Activated CD8-positive, alpha-beta T cell treated with anti-CD3 and anti-CD28 coated beads, Interleukin-2, amount 10 ng/mL, durations not matched to agents 7 days and 5 days (primary cell): ENCODE measurements around the gene NFAM1. TPM values are rescaled to one million over a fixed set of nuclear protein-coding genes. Genes with fewer than 3 reads are reported as not detected.

Experiments
- ATAC-seq: fragments of 150-1000 bp; cut with Tn5 transposase; one replicate; pipeline ENCODE4 v1.10.0; 2021; ENCODE audit warnings: moderate library complexity
- CTCF ChIA-PET: fragments of 350-600 bp; sonication (Branson Sonifier 250); formaldehyde crosslinking; loops from one replicate; lab custom pipeline; 2021; ENCODE audit warnings: antibody characterized with exemption; lab: Charles Lee
- POLR2A ChIA-PET: fragments of 350-600 bp; sonication (Branson Sonifier 250); formaldehyde crosslinking; loops from one replicate; lab custom pipeline; 2021; ENCODE audit warnings: antibody characterized with exemption; lab: Charles Lee
- DNase-seq: peaks from one replicate; pipeline ENCODE4 v3.0.0-alpha.2; 2020
- H3K27ac Mint-ChIP-seq: one replicate; pipeline ENCODE4 v1.8.0; 2021; ENCODE audit warnings: mild to moderate bottlenecking, mixed read lengths
- H3K27me3 Mint-ChIP-seq: one replicate; pipeline ENCODE4 v1.8.0; 2021; ENCODE audit warnings: low read depth, mixed read lengths
- H3K36me3 Mint-ChIP-seq: one replicate; pipeline ENCODE4 v1.8.0; 2021; ENCODE audit warnings: low read depth, mixed read lengths
- H3K4me1 Mint-ChIP-seq: one replicate; pipeline ENCODE4 v1.8.0; 2021; ENCODE audit warnings: low read depth, mixed read lengths
- H3K4me3 Mint-ChIP-seq: one replicate; pipeline ENCODE4 v1.8.0; 2021; ENCODE audit warnings: mild to moderate bottlenecking, mixed read lengths
- H3K9me3 Mint-ChIP-seq: one replicate; pipeline ENCODE4 v1.8.0; 2022; ENCODE audit warnings: mixed read lengths; ENCODE audit not compliant: insufficient read depth
- total RNA-seq, 2 experiments: library from RNA; stranded (reverse); gene quantifications; one replicate each; pipeline ENCODE4 v1.2.3, GENCODE V29; 2021

The NFAM1 gene
- total RNA-seq, 2 experiments from 2014 or later = 0.05 TPM; not detected in 1

DNA sequence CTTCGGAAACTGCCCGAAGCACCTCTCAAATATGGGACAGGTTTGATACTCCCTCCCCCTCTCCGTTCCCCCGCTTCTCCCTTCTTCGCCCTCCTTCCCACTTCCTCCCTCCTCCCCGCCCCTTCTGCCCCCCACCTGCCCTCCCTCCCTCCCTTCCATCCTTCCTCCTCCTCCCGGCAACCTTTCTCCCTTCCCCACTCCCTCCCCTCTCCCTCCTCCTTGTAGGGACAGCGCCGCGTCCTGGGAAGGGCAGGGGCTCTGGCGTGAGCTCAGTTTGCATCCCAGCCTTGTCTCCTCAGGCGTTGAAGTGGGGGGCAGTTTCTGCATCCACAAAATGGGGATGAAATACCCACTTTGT lies 6.1 kb upstream of the NFAM1 start:
- Mint-ChIP-seq H3K27ac (peak overlapping the region; percentile 27), H3K9me3 (no peaks in the 10 kb centered on the region), H3K4me1 (peaks cover 36% of the 10 kb centered on the region), H3K36me3 (no peaks in the 10 kb centered on the region), H3K27me3 (peaks cover 2% of the 10 kb centered on the region), H3K4me3 (peak overlapping the region; percentile 76)
- ChIA-PET POLR2A (interaction anchor here (0.6 kb wide), 1 partner anchor 272 kb away, joined by 3 read pairs; no protein-coding TSS in a partner anchor), CTCF (interaction anchor here (0.6 to 6.5 kb wide), 16 partner anchors 11 to 472 kb away, joined by 3 to 67 read pairs (median 4); partner anchors contain the start of gene NDUFA6)
- DNase-seq (no peak), ATAC-seq (no peak)

DNA sequence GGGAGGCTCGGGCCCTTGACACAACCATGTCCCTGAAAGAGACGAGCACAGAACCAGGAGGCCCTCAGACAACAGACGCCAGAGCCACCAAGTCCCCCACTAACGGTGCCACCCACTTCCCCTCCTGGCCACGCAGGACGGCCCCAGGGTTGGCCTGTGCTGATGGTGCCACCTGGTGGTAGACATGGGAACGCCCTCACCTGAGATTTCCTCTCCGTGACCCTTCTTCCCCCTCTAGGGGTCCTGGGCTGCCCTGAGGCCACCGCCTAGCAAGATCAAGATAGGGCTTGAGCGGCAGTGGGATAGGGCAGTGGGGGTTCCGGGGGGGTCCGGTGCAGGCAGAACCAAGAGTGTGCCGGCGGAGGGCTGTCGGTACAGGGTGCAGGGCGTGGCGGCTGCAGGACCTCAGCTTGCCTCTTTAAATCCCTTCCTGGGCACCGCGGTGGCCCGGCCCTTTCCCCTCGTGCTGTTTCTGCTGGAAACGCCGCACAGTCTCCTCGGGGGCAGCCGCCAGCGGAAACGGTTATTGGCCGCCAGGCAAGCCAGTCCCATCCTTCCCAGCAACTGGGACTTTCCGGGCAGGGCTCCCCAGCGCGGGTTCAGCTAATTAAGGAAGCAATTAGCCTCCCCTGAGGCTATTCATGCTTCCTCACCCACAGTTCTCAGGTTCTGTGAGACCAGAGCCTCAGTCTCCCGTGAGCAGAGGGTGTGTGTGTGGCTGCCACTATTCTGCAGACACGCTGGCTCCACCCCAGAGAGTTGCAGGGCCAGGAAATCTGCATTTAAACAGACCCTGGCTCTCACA lies 5.5 kb upstream of the NFAM1 start:
- peak; percentile 89 for DNase-seq
- peak overlapping the region; percentile 76 for H3K4me3 Mint-ChIP-seq

DNA sequence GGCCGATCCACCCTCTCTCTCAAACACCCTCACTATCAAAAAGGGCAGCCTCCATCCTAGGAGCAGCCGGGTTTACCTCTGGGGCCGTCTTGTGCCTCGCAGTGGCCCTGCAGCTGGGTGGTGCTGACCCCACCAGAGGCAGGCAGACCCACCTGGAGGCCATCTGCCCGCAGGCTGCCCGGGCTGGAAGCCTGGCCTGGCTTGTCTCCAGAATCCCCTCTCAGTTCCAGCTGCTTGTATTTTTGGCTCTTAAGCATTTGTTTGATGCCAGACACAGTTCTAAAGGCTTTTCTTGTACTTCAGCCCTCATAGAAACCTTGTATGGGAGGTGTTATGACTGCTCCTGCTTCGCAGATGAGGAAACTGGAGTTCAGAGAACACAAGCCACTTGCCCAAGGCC lies 4.2 kb upstream of the NFAM1 start:
- no peaks in the 10 kb centered on the region for H3K9me3 Mint-ChIP-seq
- H3K36me3 Mint-ChIP-seq = no peaks in the 10 kb centered on the region
- ATAC-seq (no peak), DNase-seq (no peak)
- peaks cover 34% of the 10 kb centered on the region for H3K4me1 Mint-ChIP-seq
- no peak overlapping the region for H3K27ac Mint-ChIP-seq
- no peak overlapping the region for H3K4me3 Mint-ChIP-seq
- peaks cover 4% of the 10 kb centered on the region for H3K27me3 Mint-ChIP-seq
- ChIA-PET POLR2A (no interaction called here), CTCF (interaction anchor here (0.7 to 6.5 kb wide), 6 partner anchors 9 to 1135 kb away, joined by 3 to 67 read pairs (median 5); partner anchors contain the start of genes NDUFA6 and ZC3H7B)

More for the DNA sequence above, 5.5 kb upstream of the NFAM1 start:
- H3K4me1 Mint-ChIP-seq = peaks cover 34% of the 10 kb centered on the region
- ATAC-seq = peak; percentile 96
- CTCF ChIA-PET = interaction anchor here (0.6 to 6.5 kb wide), 17 partner anchors 12 to 1137 kb away, joined by 3 to 67 read pairs (median 4); partner anchors contain the start of genes NDUFA6 and ZC3H7B
- peak overlapping the region; percentile 74 for H3K27ac Mint-ChIP-seq
- H3K27me3 Mint-ChIP-seq = peaks cover 4% of the 10 kb centered on the region
- no peaks in the 10 kb centered on the region for H3K36me3 Mint-ChIP-seq
- no peaks in the 10 kb centered on the region for H3K9me3 Mint-ChIP-seq
- POLR2A ChIA-PET = interaction anchor here (0.7 kb wide), 1 partner anchor 346 kb away, joined by 3 read pairs; no protein-coding TSS in a partner anchor

DNA sequence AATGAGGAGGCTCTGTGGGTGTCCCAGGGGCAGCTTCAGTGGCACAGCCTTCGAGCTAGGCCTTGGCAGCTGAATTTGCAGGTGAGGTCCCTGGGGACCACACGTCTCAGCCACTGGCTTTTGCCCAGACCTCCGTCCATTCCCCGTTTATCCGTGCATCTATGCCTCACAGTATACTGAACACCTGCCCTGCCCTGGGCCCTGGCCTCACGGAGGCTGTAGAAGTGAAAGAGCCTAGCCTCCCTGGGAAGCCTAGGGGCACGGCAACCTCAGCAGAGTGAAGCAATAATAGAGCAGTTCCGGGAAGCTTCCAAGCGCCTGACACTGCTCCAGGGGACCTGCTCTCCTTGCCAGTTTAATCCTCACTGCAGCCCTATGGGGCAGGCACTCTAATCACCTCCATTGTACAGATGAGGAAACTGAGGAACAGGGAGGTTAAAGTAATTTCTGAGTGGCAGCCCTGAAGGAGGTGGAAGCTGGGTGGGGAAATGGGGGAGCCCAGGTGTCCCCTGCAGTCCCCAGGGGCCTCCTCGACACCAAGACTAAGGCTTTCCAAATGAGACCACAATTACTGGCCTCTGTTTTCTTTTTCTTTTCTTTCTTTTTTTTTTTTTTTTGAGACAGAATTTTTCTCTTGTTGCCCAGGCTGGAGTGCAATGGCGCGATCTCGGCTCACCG lies 2.7 kb upstream of the NFAM1 start:
- DNase-seq (no peak), ATAC-seq (no peak)
- Mint-ChIP-seq H3K27me3 (peaks cover 4% of the 10 kb centered on the region), H3K36me3 (no peaks in the 10 kb centered on the region), H3K4me1 (peaks cover 30% of the 10 kb centered on the region), H3K9me3 (no peaks in the 10 kb centered on the region), H3K27ac (no peak overlapping the region), H3K4me3 (no peak overlapping the region)
- POLR2A ChIA-PET = no interaction called here
- CTCF ChIA-PET = interaction anchor here (1.1 to 6.5 kb wide), 2 partner anchors 265 to 402 kb away, joined by 3 to 67 read pairs; no protein-coding TSS in a partner anchor

DNA sequence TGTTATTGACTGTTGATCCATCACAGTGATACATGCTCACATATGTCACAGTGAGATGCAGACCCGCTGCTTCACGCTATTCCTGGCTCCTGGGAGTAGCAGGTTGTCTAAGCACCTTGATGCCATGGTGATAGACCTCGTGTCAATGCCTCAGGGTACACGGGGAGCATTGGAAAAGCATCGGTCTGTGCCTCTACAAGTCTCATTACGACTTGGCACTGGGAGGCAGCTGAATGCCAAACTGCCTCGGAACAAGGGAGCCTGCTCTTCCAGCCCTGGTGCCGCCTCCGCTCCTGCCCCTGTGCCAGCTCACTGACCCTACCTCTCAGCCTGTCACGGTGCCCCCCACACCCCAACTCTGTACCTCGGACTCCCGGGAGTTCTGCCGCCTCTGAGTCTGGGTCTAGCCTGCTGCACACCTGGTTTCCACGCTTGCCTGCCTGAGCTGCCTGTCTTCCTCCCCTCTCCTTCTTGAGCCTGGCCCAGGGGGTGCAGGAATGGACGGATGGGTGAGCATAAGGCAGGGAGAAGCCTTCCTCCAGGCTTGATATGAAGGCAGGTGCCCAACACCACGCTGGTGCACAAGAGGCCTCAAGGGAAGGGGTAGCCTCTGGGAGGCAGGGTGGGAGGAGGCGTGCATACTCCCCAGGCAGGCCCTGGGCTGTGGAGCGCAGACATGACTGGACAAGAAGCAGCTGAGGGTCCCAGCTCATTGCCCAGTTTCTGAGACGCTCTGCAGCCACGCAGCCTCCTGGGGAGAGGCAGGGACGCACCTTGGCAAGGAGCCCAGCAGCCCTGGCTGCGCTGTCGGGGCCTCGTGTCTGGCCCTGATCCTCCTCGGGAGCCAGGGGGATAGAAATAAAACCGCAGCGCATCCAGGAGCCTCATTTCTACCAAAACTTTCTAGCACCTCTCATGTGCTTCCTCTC lies 1.8 kb upstream of the NFAM1 start:
- H3K36me3 Mint-ChIP-seq = no peaks in the 10 kb centered on the region
- ChIA-PET POLR2A (no interaction called here), CTCF (interaction anchor here (0.8 to 6.5 kb wide), 3 partner anchors 10 to 264 kb away, joined by 3 to 67 read pairs (median 5); no protein-coding TSS in a partner anchor)
- no peak for DNase-seq
- H3K27me3 Mint-ChIP-seq = peaks cover 4% of the 10 kb centered on the region
- ATAC-seq = no peak
- no peak overlapping the region for H3K4me3 Mint-ChIP-seq
- no peak overlapping the region for H3K27ac Mint-ChIP-seq
- peaks cover 21% of the 10 kb centered on the region for H3K4me1 Mint-ChIP-seq
- no peaks in the 10 kb centered on the region for H3K9me3 Mint-ChIP-seq

DNA sequence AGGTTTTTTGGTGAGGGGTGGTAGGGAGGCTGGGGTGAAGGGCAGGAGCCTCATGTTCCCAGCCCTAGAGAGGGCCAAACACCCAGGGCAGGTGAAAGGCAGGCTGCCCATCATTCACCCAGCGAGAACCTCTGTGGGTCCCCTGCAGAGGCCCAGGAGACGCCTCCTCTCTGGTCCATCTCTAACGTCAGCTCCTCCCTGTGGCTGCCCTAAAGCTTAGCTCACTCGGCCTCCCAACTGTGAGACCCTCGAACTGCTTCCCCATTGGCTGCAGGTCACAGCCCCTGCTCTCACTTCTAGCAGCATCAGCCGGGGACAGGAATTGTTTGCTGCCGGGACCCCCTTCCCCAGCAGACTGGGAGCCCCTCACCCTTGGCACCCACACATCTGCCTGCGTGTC lies 615 bp upstream of the NFAM1 start:
- ATAC-seq (no peak), DNase-seq (no peak)
- CTCF ChIA-PET = interaction anchor here (1.9 kb wide), 1 partner anchor 11 kb away, joined by 5 read pairs; no protein-coding TSS in a partner anchor
- Mint-ChIP-seq H3K27ac (no peak overlapping the region), H3K4me1 (peaks cover 12% of the 10 kb centered on the region), H3K36me3 (no peaks in the 10 kb centered on the region), H3K4me3 (no peak overlapping the region), H3K27me3 (peaks cover 4% of the 10 kb centered on the region), H3K9me3 (no peaks in the 10 kb centered on the region)
- POLR2A ChIA-PET = no interaction called here

DNA sequence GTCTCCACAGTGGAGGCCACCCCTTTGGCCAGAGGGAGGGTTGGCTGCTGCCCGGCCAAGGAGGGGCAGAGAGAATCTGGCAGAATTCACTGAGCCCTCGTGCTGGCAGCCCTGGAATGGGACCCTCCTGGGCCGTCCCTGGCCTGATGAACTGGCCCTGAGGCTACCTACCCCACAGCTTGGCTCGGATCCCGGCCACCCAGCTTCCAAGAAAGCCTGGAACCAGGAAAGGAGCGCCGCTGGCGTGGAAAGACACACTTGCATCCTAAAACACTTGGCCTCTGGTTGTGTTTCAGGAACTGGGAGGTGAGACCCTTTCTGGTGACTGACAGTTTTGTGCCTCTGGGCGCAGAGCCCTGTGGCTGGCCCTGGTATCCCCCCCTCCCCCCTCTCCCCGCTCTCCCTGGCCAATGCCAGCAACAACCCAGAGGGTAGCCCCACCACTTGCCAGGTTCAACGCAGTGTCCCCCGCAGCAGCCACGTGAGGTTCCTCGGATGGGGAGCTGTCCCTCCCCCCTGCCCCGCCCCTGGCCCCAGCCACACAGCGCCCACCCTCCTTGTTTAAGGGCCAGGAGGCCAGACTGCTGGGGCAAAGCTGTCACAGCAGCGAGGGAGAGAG lies 693 bp downstream of the NFAM1 start:
- ChIA-PET CTCF (interaction anchor here (0.6 kb wide), 1 partner anchor 22 kb away, joined by 3 read pairs; no protein-coding TSS in a partner anchor), POLR2A (no interaction called here)
- ATAC-seq (no peak), DNase-seq (no peak)
- Mint-ChIP-seq H3K4me1 (peaks cover 1% of the 10 kb centered on the region), H3K27me3 (peaks cover 4% of the 10 kb centered on the region), H3K27ac (no peak overlapping the region), H3K9me3 (no peaks in the 10 kb centered on the region), H3K4me3 (no peak overlapping the region), H3K36me3 (no peaks in the 10 kb centered on the region)

DNA sequence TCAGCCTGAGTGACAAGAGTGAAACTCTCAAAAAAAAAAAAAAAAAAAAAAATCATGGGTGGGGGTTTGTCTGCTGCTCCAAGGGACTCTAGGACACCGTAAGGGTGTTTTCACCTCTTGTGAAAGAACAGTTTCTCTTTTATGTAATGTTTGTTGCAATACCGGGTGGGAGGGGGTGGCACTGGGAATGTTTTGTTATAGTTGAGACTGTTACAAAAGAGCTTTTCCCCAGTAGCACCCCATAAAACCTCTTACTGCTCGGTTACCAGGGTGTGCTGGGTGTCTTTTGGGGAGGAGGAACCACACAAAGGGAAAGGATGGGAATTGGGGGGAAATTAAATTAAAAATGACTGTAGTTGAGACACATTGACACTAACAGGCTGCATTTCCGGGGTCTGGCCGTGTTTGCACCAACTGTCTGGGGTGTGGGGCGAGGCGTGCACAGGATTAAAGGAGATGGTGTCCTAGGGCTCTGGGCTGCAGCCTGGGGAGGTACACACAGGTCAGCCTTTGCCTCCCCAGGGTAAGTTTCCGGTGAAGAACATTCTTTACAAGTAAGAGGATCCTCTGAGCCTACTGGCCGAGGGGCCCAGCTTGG lies 1.6 kb downstream of the NFAM1 start:
- Mint-ChIP-seq H3K27me3 (peaks cover 4% of the 10 kb centered on the region), H3K4me3 (no peak overlapping the region), H3K9me3 (no peaks in the 10 kb centered on the region), H3K36me3 (no peaks in the 10 kb centered on the region), H3K27ac (no peak overlapping the region), H3K4me1 (no peaks in the 10 kb centered on the region)
- ATAC-seq = no peak
- no peak for DNase-seq
- ChIA-PET CTCF (no interaction called here), POLR2A (no interaction called here)

DNA sequence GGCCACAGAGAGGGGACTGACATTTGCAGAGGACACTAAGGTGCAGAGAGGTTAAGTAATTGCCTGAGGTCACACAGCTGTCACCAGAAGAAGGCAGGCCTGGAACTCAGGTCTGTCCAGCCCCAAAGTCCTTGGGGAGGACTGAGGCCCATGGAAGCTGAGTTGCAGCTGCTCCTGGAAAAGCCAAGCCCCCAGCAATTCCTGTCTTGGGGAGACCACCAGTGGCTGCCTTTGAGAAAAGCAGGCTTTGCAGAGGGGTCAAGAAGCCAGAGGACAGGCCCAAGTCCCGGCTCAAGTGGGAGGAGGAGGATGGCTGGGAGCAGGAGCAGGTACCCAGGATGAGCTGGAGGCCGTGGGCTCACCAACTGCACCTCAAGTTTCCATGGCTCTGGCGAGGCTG lies 3.4 kb downstream of the NFAM1 start:
- H3K27me3 Mint-ChIP-seq = peaks cover 4% of the 10 kb centered on the region
- DNase-seq = no peak
- no peaks in the 10 kb centered on the region for H3K36me3 Mint-ChIP-seq
- CTCF ChIA-PET = interaction anchor here (1.5 to 1.6 kb wide), 2 partner anchors 16 to 338 kb away, joined by 4 read pairs; no protein-coding TSS in a partner anchor
- no peak overlapping the region for H3K27ac Mint-ChIP-seq
- H3K9me3 Mint-ChIP-seq = no peaks in the 10 kb centered on the region
- POLR2A ChIA-PET = no interaction called here
- H3K4me1 Mint-ChIP-seq = no peaks in the 10 kb centered on the region
- H3K4me3 Mint-ChIP-seq = no peak overlapping the region
- ATAC-seq = no peak

DNA sequence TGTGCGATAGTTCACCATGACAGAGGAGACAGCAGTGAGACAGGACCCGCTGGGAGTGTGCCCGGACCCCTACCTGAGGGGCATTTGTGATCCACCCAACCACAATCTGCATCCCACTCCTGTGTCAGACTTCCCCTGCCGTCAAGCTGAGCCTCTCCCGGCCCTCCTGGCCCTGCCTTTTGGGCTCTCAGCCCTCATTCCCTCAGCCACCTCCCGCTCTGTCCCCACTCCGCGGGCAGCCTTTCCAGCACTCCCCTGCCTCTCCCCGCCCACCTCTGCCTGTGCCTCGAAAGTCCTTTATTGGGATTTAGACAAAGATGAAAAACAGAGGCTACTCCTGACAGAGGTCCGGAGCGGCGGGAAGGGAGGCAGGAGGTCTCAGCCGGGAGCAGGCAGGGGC lies 4.2 kb downstream of the NFAM1 start:
- Mint-ChIP-seq H3K4me1 (no peaks in the 10 kb centered on the region), H3K27me3 (no peaks in the 10 kb centered on the region), H3K9me3 (no peaks in the 10 kb centered on the region), H3K36me3 (no peaks in the 10 kb centered on the region), H3K27ac (no peak overlapping the region), H3K4me3 (no peak overlapping the region)
- DNase-seq = no peak
- POLR2A ChIA-PET = no interaction called here
- ATAC-seq = no peak
- CTCF ChIA-PET = no interaction called here
